PC-9 (cell line): ENCODE measurements around the gene MAP2K1. TPM values are rescaled to one million over a fixed set of nuclear protein-coding genes. Genes with fewer than 3 reads are reported as not detected.
A peak's percentile ranks its signal among the peaks of the same experiment; 100 is the strongest.

Experiments used
- BruUV-seq: library from RNA; stranded (reverse); fragments of 400-500 nt; replicated peaks from 2 replicates; lab custom pipeline; 2021; lab: Mats Ljungman, UMichigan
- CTCF ChIA-PET: fragments of 300-600 bp; sonication (Branson Sonifier 250); formaldehyde crosslinking; loops from one replicate; lab custom pipeline; 2022; ENCODE audit warnings: antibody characterized with exemption; lab: Charles Lee
- POLR2A ChIA-PET: fragments of 300-600 bp; sonication (Branson Sonifier 250); formaldehyde crosslinking; loops from one replicate; lab custom pipeline; 2022; ENCODE audit warnings: antibody characterized with exemption; ENCODE audit not compliant: unreplicated experiment; lab: Charles Lee
- DNase-seq, 2 experiments: peaks; one replicate each; pipeline versions ENCODE4 v3.0.0 to v3.0.0-alpha.2; 2015 to 2022; ENCODE audit warnings: mixed read lengths in 1 of 2
- H2AFZ ChIP-seq: fragments of 200-600 bp; sonication (generic); 2 replicates; pipeline ENCODE4 v1.8.1; 2017; ENCODE audit warnings: antibody characterized with exemption
- H3F3A ChIP-seq: fragments of 200-600 bp; sonication (generic); 2 replicates; pipeline ENCODE4 v1.8.1; 2017; ENCODE audit warnings: antibody characterized with exemption, mild to moderate bottlenecking, low read depth; ENCODE audit not compliant: insufficient read depth
- H3K27ac ChIP-seq: fragments of 200-600 bp; sonication (generic); 2 replicates; pipeline ENCODE4 v1.6.1; 2016; ENCODE audit warnings: mixed run types
- H3K27me3 ChIP-seq: fragments of 200-600 bp; sonication (generic); 2 replicates; pipeline ENCODE4 v1.6.1; 2016; ENCODE audit warnings: low read depth, mixed run types; ENCODE audit not compliant: insufficient read depth
- H3K36me3 ChIP-seq: fragments of 200-600 bp; sonication (generic); 2 replicates; pipeline ENCODE4 v1.6.1; 2016; ENCODE audit warnings: low read depth, mixed run types
- H3K4me1 ChIP-seq: fragments of 200-600 bp; sonication (generic); replicated peaks from 2 replicates; pipeline ENCODE4 v1.6.1; 2016; ENCODE audit warnings: mixed run types; ENCODE audit not compliant: insufficient read depth
- H3K4me2 ChIP-seq: fragments of 200-600 bp; sonication (generic); 2 replicates; pipeline ENCODE4 v1.6.1; 2017; ENCODE audit warnings: mixed run types
- H3K4me3 ChIP-seq: fragments of 200-600 bp; sonication (generic); 2 replicates; pipeline ENCODE4 v1.6.1; 2016; ENCODE audit warnings: mixed run types
- H3K79me2 ChIP-seq: fragments of 200-600 bp; sonication (generic); 2 replicates; pipeline ENCODE4 v1.6.1; 2017; ENCODE audit warnings: low read depth, mixed run types
- H3K9me2 ChIP-seq: fragments of 200-600 bp; sonication (generic); 2 replicates; pipeline ENCODE4 v1.8.1; 2017; ENCODE audit warnings: mild to moderate bottlenecking; ENCODE audit not compliant: insufficient read depth
- H3K9me3 ChIP-seq: fragments of 200-600 bp; sonication (generic); 2 replicates; pipeline ENCODE4 v1.8.1; 2016; ENCODE audit warnings: low read depth; ENCODE audit not compliant: insufficient read depth
- H4K20me1 ChIP-seq: fragments of 200-600 bp; sonication (generic); 2 replicates; pipeline ENCODE4 v1.8.1; 2017; ENCODE audit not compliant: insufficient read depth
- CTCF ChIP-seq: fragments of 200-600 bp; sonication (generic); conservative IDR thresholded peaks from 2 replicates; pipeline ENCODE4 v1.6.1; 2017; ENCODE audit warnings: mixed run types, antibody characterized with exemption, mild to moderate bottlenecking, moderate library complexity
- EZH2 ChIP-seq: fragments of 200-600 bp; sonication (generic); IDR thresholded peaks from 2 replicates; pipeline ENCODE4 v1.8.0; 2017; ENCODE audit warnings: antibody characterized with exemption, low read depth
- intact Hi-C: fragments of 100-400 bp; cut with micrococcal nuclease; formaldehyde crosslinking; loops from one replicate; pipeline ENCODE4 v1.10.0; 2022; ENCODE audit not compliant: unreplicated experiment
- total RNA-seq: library from RNA; stranded (reverse); gene quantifications from 2 replicates; pipeline ENCODE4 v1.2.3, GENCODE V29; 2021

Gene MAP2K1
- total RNA-seq, 1 experiment from 2014 or later = 78.6 TPM

GRCh38 chr15:66489179-66489791 lies 102.6 kb downstream of the MAP2K1 start:
- no peak for TF ChIP-seq CTCF
- TF ChIP-seq EZH2 = no peak
- Histone ChIP-seq H3K4me2 (no peak overlapping the region), H4K20me1 (no peaks in the 10 kb centered on the region), H3F3A (peaks cover 17% of the 10 kb centered on the region; the same call in 1 of the 2 replicates), H3K9me2 (no peaks in the 10 kb centered on the region), H3K9me3 (no peaks in the 10 kb centered on the region), H3K27me3 (no peaks in the 10 kb centered on the region), H3K79me2 (no peaks in the 10 kb centered on the region), H3K36me3 (peaks cover 7% of the 10 kb centered on the region; the same call in 1 of the 2 replicates), H3K27ac (no peak overlapping the region), H3K4me3 (no peak overlapping the region), H2AFZ (no peak overlapping the region), H3K4me1 (peaks cover 22% of the 10 kb centered on the region)
- CTCF ChIA-PET = no interaction called here
- no peak for DNase-seq
- POLR2A ChIA-PET = no interaction called here
- intact Hi-C loops = no loop called here
- BruUV-seq = no TSS peak

DNA sequence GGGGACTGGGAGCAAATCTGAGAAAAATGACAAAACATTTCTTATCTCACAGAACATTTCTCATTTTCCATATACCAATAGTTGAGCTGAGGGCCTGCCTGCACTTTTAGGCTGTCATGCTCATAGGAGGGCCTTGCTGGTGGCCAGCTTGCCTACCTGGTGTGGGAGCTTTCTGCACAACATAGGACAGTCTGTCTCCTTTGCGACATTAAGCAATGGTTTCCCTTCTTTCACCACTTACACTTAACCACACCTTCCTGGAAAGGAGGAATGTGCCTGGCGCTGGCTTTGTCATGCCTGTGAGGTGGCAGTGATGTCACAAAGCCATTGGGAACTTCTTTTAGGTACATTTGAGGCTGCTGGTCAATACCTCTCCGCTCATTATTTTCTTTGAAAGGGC lies 105.1 kb downstream of the MAP2K1 start:
- peak overlapping the region; percentile 44 for H3K27ac ChIP-seq
- peaks cover 12% of the 10 kb centered on the region for H3K79me2 ChIP-seq
- ChIA-PET CTCF (no interaction called here), POLR2A (no interaction called here)
- peak overlapping the region; percentile 34; the same call in 1 of the 2 replicates for H3K4me2 ChIP-seq
- peaks cover 15% of the 10 kb centered on the region; the same call in 1 of the 2 replicates for H3F3A ChIP-seq
- no peaks in the 10 kb centered on the region for H4K20me1 ChIP-seq
- intact Hi-C loops = loop anchor here (10.0 kb wide), 1 partner anchor 877 kb away; the partner anchor contains the start of gene INTS14
- H3K9me2 ChIP-seq = no peaks in the 10 kb centered on the region
- BruUV-seq = no TSS peak
- TF ChIP-seq CTCF = no peak
- no peak for TF ChIP-seq EZH2
- no peaks in the 10 kb centered on the region for H3K9me3 ChIP-seq
- H3K27me3 ChIP-seq = no peaks in the 10 kb centered on the region
- peaks cover 11% of the 10 kb centered on the region; the same call in 1 of the 2 replicates for H3K36me3 ChIP-seq
- no peak overlapping the region for H3K4me3 ChIP-seq
- H3K4me1 ChIP-seq = peaks cover 27% of the 10 kb centered on the region
- H2AFZ ChIP-seq = no peak overlapping the region
- DNase-seq = peak in 1 of 2 experiments; percentile 56

- peaks cover 31% of the 10 kb centered on the region for H3K4me1 ChIP-seq
- no peak overlapping the region for H2AFZ ChIP-seq
- peaks cover 13% of the 10 kb centered on the region for H4K20me1 ChIP-seq
- H3K27ac ChIP-seq = no peak overlapping the region
- intact Hi-C loops = loop anchor here (10.0 kb wide), 1 partner anchor 879 kb away; the partner anchor contains the start of gene INTS14
- BruUV-seq = no TSS peak
- H3K4me2 ChIP-seq = no peak overlapping the region
- peaks cover 19% of the 10 kb centered on the region for H3K79me2 ChIP-seq
- POLR2A ChIA-PET = interaction anchor here (0.7 kb wide), 1 partner anchor 179 kb away, joined by 4 read pairs; no protein-coding TSS in a partner anchor
- H3K9me2 ChIP-seq = no peaks in the 10 kb centered on the region
- H3K27me3 ChIP-seq = no peaks in the 10 kb centered on the region
- CTCF ChIA-PET = no interaction called here
- no peak overlapping the region for H3K4me3 ChIP-seq
- peaks cover 15% of the 10 kb centered on the region for H3K36me3 ChIP-seq
- no peak for DNase-seq
- peaks cover 35% of the 10 kb centered on the region for H3F3A ChIP-seq
- TF ChIP-seq EZH2 (no peak), CTCF (no peak)
- H3K9me3 ChIP-seq = no peaks in the 10 kb centered on the region
Measured at GRCh38 chr15:66494262-66494661, 107.5 kb downstream of the MAP2K1 start.
